ENCODE results near the gene ACBD6.

Gene ACBD6

DNA sequence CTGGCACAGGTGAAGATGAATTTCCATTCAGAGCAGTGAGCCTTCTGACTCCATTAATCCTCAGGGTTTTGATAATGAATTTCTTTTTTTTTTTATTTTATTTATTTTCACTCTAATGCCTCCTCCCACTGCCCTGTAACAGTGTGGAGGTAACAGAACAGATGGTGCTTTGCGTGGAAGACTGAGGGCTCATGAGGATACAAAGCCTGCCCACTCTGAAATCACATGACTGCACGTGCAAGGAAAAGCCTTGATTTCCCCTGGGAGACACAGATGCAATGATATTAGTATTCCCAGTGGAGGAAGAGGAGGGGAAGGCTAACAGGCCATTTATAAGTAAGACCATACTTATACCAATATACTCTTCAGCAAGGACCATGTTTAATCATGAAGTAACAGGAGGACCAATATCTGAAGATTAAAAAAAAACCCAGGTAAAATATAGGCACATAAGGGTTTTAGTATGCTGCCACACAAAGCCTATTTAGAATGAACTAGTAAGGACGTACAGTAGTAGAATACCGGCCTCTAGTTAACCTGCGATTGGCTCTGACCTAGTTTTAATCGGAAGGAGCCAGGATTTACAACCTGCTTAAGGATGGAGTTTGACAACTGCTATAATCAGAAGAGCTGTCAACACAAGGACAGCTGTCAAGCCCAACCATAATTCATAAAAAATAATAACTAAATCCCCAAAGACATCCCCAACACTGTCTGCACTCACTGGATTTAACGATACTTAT is 202.7 kb downstream of the ACBD6 start:
- no peak for DNase-seq (ENCODE audit: low read depth, low spot score)

GRCh38 chr1:180295999-180296398 is 206.4 kb downstream of the ACBD6 start:
- DNase-seq (ENCODE audit: low read depth, low spot score), result no peak

- DNase-seq (ENCODE audit: low read depth, low spot score), result no peak
These were observed 207.7 kb downstream of the ACBD6 start for GRCh38 chr1:180294711-180295110.

- DNase-seq (ENCODE audit: low read depth, low spot score), result peak; percentile 36
These were observed 211.4 kb downstream of the ACBD6 start for GRCh38 chr1:180291004-180291403.

DNA sequence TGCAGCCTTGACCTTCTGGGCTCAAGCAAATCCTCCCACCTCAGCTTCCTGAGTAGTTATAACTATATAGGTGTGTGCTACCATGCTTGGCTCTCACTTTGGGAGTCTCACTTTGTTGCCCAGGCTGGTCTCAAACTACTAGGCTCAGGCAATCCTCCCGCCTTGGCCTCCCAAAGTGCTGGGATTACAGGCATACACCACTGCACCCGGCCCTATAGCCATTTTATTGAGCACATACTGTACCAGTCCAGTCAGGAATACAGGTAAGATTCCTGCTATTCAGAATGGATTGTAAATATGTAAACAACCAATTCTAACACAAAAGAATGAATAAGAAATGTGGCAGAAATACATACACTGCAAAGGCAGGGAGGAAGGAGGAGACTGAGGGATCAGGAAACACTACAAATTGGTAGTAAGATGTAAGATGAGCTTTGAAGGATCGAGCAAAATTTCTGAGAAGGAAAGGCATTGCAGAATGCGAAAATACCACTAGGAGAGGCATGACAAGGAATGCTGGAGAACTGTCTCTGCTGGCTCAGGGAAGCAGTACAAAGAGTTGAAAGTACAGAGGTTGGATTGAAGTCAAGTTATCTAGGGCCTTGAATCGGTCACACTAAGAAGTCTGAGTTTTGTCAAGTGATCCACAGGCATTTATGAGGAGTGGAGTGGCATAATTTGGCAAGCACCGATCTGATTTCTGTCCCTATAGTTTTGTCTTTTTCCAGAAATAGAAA is 211.9 kb downstream of the ACBD6 start:
- no peak for DNase-seq (ENCODE audit: low read depth, low spot score)

DNA sequence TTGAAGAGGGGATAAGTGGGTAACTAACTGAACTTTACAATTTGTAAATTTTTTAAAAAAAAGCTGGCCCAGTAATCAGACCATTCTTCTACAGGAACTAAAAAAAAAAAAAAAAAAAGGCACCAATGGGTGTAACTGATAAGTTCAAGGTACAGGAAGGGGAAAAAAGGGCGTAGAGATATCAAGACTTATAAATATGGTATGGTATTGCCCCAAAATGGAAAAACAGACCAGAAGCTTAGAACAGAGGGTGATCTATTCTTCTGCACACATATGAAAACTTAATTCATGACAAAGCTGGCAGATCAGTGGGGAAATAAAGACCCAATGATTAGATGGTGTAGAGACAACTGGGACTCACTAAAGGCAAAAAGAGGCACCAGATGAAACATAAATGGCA is 213.4 kb downstream of the ACBD6 start:
- no peak for DNase-seq (ENCODE audit: low read depth, low spot score)

DNA sequence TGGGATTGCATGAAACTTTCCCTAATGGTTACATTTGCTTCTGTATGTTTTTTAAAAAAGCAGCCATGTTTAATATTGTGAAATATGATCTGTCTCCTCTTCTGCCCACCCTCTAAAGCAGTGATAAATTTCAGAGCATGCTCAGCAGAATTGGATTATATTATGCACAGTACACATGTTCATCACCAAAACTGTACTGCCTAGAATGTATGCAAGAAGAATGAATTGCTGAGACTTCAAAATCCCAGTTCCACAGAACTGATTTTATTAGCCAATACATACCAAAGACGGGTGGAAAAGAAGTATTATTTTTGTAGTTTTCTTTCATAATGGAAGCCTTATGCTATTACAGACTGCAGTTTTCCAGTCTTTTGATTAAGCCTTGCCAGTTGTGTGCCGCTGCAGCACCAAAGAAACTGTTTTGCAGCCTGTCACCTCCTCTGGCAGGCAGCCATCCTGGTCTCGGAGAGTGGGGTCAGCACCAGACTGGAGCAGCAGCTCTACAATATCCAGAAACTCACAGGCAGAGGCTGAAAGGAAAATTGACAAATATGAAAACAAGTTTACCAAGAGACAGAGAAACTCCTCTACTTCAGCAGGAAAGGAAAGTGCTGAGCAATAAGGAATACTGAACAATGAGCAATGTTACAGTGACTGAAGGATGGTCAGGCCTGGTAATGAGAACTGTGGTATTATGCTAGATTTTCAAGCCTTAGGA is 214.2 kb downstream of the ACBD6 start:
- DNase-seq (ENCODE audit: low read depth, low spot score), result no peak

DNA sequence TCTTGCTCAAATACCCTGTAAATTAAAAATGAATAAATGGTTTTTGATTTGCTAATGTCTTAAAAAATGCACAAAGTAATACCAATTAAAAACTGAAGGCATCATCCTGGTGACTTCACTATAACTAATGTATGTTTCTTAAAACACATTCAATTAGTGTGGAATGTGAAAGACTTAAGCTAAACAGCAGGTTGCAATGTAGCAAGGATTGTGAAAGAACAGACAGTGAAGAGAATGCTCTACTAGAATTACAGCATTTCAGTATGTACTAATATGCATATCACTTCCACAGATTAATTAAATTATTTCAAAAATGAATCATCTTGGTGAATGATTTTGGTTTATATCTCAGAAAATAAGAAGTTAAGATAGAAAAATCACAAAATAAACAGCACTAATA is 216.0 kb downstream of the ACBD6 start:
- no peak for DNase-seq (ENCODE audit: low read depth, low spot score)

DNA sequence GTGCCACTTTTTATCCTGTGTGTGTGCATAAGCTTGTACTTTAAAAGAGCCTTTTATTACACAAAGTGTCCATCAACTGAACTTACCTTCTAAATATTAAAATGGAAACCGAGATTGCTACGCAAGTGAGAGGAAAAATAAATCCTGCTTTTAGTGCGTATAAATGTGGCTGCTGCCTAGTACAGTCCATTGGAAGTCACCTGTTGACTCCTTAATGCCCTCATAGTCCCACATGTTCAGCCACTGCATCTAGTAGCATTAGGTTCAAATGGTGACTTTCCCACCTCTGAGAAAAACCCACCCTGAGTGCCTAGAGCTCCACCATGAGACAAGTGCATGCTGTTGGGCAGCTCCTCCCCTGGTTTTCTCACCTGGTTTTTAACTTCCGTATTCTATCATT is 219.3 kb downstream of the ACBD6 start:
- DNase-seq (ENCODE audit: low read depth, low spot score), result no peak

DNA sequence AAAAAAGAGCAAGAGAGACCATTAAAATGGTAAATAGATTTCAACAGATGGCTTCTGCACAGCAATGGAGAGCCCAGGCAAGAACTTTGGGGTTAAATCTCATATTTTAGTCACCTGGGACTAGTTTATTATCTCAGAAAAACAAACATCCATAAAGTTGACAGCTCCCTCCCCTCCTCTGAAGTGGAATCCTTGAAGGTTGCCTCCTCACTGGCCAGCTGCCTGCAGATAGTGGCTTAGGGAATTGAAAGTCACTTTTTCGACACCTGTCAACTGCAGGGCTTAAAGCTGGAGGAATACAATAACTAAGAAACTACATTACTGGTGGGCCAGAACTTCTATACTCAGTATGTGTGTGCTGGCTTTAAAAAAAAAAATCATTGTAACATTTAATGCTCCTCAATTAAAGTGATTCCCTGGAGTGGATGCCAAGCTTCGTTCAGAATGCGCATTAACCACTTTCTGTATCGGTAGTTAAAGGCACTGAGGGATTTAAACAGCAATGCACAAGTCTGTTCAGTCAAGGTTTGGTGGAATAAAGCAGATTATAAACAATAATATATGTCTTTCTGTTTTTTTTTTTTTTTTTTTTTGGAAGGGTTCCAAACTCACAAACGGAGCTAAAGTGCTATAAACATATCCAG is 219.9 kb downstream of the ACBD6 start:
- DNase-seq (ENCODE audit: low read depth, low spot score), result no peak

DNA sequence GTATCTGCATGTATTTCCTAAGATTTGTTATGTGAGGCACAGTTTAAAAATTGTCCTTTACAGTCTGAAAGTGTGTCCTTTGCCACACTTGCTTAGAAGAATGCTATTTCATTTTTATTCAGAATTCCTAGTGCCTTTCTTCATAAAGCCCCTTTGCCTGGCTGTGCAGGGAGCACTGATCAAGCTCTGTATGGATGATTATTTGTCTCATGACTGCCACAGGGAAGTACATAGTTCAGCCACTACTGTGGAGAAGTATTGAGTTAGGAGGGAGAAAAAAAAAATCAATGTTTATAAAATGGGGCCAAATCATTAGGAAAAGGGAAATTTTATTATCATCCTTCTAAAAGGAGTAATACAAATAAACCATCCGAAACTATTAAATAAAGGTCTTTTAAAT is 220.9 kb downstream of the ACBD6 start:
- DNase-seq (ENCODE audit: low read depth, low spot score), result no peak

DNA sequence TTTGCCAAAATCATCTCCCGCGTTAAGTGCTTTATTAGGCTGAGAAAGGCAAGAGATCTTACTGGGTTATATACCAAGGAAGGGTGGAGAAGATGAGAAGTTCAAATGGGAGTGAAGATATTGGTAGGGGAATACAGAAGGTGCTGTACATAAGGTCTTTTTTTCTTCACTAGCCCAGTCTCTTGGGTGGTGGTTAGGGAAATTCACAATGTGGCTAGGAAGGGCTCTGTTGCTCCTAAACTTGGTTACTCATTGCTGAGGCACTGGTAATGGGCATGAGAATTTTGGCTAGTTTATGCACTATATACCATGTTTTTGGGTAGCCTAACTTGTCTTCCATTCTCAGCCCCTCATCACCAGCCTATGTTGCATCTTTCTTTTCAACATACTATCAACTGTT is 221.8 kb downstream of the ACBD6 start:
- no peak for DNase-seq (ENCODE audit: low read depth, low spot score)

GRCh38 chr1:180279651-180280050 is 222.7 kb downstream of the ACBD6 start:
- no peak for DNase-seq (ENCODE audit: low read depth, low spot score)

DNA sequence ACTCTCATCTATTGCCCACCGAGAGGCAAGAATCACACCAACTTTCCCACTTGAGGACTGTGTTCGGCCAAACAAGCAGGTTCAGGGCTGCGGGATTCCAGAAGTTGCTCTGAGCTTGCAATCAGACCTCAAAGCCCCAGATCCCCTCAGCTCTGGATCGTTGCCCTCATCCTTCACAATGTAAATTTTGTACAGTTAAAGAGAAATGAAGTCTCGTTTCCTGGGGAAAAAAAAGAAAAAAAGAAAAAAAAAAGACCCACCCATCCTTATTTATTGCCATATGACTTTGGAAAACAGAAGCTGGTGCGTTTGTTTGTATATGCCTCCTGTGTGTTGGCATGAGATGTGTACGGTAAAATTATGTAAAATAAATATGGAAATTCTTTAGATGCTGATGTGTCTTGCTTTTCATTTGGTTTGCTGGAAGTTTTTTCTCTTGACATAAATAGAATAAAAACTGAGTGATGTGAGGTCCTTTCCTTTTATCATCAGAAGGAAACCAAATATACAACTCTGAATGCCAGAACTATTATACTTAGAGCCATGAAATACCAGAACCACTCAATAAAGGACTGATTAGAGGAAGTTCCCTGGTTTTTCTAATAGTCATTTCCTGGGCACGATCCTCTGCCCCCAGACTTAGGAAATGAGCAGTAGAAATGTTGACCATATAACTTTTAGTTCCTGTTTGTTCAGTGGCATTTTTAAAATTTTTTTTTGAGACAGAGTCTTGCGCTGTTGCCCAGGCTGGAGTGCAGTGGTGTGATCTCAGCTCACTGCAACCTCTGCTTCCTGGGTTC is 223.6 kb downstream of the ACBD6 start:
- no peak for DNase-seq (ENCODE audit: low read depth, low spot score)

GRCh38 chr1:180278194-180278515 is 224.2 kb downstream of the ACBD6 start:
- DNase-seq (ENCODE audit: low read depth, low spot score), result no peak

- no peak for DNase-seq (ENCODE audit: low read depth, low spot score)
These were observed 224.7 kb downstream of the ACBD6 start for GRCh38 chr1:180277476-180278193.

DNA sequence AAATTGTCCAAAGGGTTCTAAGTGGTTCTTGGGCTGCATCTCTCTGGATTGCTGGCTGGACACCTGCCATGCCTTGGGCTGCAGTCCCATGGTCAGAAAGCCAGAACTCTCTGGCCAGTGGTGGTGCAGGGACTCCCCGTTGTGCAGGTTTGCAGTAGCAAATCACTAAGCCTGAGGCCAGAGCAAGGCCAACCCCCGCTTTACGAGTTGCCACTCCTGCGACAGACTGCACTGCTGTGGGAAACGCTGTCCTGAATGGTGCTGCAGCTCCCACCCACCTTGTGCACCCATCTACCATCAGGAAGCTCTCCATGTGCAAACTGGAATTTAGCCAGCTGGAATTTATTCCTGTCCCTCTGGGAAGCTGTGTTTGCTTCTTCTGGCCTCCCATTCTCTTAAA is 226.7 kb downstream of the ACBD6 start:
- no peak for DNase-seq (ENCODE audit: low read depth, low spot score)

DNA sequence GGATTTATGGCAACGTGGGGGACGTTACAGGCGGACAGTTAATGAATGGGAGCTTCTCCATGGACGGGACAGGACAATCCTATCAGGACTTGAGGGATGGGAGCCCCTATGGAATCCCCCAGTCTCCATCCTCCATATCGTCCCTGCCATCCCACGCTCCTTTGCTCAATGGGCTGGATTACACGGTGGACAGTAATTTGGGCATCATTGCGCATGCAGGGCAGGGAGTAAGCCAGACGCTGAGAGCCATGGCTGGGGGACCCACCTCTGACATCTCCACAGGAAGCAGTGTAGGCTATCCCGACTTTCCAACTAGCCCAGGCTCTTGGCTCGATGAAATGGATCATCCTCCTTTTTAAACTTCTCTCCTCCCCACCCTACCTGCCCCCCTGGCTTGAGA is 228.2 kb downstream of the ACBD6 start:
- DNase-seq (ENCODE audit: low read depth, low spot score), result no peak

DNA sequence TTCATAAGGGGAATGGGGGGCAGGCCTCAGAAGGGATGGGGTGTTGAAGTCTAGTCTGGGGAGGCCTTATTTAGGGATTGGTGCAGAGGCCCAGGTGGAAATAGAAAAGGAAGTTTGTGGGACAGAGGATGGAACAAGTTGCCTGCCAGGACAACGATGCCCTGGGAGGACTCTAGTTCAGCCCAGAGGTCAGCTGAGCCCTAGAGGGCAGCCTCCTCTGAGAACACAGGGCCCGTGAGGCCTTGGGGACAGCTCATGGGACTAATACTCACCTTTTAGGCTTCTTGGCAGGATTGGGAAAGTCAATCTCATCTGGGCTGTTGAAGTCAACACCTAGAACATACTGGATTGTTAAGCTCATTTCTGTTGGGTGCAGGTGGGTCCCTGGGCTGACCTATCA is 229.3 kb downstream of the ACBD6 start:
- DNase-seq (ENCODE audit: low read depth, low spot score), result no peak

DNA sequence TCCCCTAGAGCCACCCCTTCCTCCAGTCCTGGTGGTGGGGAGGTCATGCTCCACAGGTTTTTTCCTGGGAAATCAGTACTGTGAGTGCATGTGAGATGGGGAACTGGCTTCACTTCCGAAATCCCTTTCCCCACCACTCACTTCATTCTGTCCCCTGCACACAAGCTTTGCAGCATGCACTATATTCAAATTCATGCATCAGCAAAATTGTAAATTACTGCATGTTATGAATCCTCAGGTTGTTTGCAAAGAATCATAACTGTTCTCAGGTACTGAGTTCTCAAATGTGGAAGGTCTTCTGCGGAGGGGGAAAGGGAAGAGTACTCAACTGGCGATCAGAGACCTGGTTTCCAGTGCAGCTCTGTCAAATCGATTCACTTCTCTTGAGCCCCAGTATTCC is 230.0 kb downstream of the ACBD6 start:
- DNase-seq (ENCODE audit: low read depth, low spot score), result no peak
